Measurements from ENCODE around the gene PDXK. TPM values are rescaled to one million over a fixed set of nuclear protein-coding genes. Genes with fewer than 3 reads are reported as not detected.

PDXK gene
- 64.1 and 85.0 TPM in 2 replicates for total RNA-seq

GRCh38 chr21:43718872-43719747 is at the start of gene PDXK:
Gene PDXK, plus strand, starts transcription at chr21:43719129. Its CDS starts 166 bp downstream, at chr21:43719295.

GRCh38 chr21:43775795-43776430 is 57.0 kb downstream of the PDXK start, which contains the start of gene CSTB:
Gene CSTB, minus strand, starts transcription at chr21:43776308. Its CDS starts 39 bp downstream, at chr21:43776269.

DNA sequence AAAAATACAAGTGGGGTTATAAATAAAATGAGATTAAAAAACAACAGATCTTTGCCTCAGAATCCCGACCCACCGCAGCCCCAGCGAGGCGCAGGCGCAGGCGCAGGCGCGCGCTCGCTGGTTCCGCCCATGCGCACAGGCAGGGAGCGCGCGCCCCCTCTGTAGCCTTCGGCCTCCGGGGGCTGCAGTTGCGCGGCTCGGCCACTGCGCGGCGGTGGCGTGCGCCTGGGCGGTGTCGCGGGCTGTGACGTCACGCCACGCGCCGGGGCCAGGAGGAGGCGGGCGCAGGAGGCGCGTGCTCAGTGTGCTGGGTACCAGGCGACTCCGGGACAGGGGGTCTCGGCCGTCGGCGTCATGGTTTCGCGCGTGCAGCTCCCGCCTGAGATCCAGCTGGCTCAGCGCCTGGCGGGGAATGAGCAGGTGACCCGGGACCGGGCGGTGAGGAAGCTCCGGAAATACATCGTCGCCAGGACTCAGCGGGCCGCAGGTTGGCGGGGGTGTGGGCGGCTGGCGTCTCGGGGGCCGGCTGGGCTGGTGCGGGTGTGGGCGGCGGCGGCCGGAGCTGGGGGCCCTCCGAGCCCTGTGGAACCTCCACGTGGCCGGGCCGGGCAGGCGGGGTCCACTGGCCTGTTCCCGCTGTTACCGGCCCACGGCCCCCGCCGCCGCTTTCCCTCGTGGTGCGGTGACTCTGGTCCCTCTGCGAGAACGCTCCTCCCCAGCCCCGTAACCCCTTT is 70.5 kb downstream of the PDXK start, which contains the start of gene RRP1:
Gene RRP1 (plus strand): TSS at position 302 of the 734 bp plus-strand sequence. CDS start 53 bp downstream, at position 355.

Other genes starting within 250 kb of the PDXK start
- gene HSF2BP, start 59.6 kb upstream of the PDXK start, total RNA-seq = 2.0 and 4.3 TPM in 2 replicates
- gene RRP1B, start 59.6 kb upstream of the PDXK start, total RNA-seq = 24.6 and 28.8 TPM in 2 replicates
- gene CSTB, start 57.2 kb downstream of the PDXK start, total RNA-seq = 8.9 and 13.9 TPM in 2 replicates
- 18.4 and 22.7 TPM in 2 replicates for gene RRP1, start 70.4 kb downstream of the PDXK start, total RNA-seq
- 26.6 and 48.9 TPM in 2 replicates for gene AGPAT3, start 146.1 kb downstream of the PDXK start, total RNA-seq

Measured in endothelial cell of coronary artery (primary cell).